ENCODE results near the gene PRCP.

DNA sequence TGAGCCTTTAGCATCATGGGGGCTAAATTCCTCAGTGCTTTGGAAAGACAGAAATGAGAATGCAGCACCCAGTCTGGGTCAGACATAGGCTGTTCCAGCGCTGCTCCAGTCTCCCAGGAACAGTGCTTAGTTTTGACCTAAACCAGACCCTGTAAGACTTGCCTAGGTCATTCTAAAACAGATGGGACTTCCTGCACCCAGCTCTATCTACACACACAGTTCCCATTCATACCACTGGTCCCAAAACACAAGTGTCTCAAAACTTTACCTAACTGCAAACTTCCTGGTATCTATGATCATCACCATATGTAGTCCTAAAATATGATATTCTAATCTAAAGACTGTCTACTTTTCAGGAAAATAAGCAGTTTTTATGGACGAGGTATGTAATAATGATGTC is 37.9 kb downstream of the PRCP start:
- TF ChIP-seq, protein P1, sequence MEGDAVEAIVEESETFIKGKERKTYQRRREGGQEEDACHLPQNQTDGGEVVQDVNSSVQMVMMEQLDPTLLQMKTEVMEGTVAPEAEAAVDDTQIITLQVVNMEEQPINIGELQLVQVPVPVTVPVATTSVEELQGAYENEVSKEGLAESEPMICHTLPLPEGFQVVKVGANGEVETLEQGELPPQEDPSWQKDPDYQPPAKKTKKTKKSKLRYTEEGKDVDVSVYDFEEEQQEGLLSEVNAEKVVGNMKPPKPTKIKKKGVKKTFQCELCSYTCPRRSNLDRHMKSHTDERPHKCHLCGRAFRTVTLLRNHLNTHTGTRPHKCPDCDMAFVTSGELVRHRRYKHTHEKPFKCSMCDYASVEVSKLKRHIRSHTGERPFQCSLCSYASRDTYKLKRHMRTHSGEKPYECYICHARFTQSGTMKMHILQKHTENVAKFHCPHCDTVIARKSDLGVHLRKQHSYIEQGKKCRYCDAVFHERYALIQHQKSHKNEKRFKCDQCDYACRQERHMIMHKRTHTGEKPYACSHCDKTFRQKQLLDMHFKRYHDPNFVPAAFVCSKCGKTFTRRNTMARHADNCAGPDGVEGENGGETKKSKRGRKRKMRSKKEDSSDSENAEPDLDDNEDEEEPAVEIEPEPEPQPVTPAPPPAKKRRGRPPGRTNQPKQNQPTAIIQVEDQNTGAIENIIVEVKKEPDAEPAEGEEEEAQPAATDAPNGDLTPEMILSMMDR (conservative IDR thresholded peaks at IDR 0.05; ENCODE audit: low read depth in 2 of 2), result no peak
- TF ChIP-seq EZH2 (IDR thresholded peaks at IDR 0.05; ENCODE audit: low read depth, unreplicated experiment), result no peak
